ENCODE data around the gene PRSS36.
"Not testable (repeated sequence)": the region's sequence is repeated elsewhere in the genome, so short reads cannot be mapped to it uniquely, and the experiment has no call there.

PRSS36 gene

GRCh38 chr16:31167315-31167714 is 17.4 kb upstream of the PRSS36 start:
- H3K27ac ChIP-seq, result no peak overlapping the region
- TF ChIP-seq, protein P1, sequence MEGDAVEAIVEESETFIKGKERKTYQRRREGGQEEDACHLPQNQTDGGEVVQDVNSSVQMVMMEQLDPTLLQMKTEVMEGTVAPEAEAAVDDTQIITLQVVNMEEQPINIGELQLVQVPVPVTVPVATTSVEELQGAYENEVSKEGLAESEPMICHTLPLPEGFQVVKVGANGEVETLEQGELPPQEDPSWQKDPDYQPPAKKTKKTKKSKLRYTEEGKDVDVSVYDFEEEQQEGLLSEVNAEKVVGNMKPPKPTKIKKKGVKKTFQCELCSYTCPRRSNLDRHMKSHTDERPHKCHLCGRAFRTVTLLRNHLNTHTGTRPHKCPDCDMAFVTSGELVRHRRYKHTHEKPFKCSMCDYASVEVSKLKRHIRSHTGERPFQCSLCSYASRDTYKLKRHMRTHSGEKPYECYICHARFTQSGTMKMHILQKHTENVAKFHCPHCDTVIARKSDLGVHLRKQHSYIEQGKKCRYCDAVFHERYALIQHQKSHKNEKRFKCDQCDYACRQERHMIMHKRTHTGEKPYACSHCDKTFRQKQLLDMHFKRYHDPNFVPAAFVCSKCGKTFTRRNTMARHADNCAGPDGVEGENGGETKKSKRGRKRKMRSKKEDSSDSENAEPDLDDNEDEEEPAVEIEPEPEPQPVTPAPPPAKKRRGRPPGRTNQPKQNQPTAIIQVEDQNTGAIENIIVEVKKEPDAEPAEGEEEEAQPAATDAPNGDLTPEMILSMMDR (conservative IDR thresholded peaks at IDR 0.05), result no peak
- TF ChIP-seq ZFX (IDR thresholded peaks at IDR 0.05), result no peak

GRCh38 chr16:31157136-31157535 is 7.3 kb upstream of the PRSS36 start:
- no peak overlapping the region for H3K27ac ChIP-seq
- TF ChIP-seq, protein P1 (conservative IDR thresholded peaks at IDR 0.05), result no peak
- TF ChIP-seq ZFX (IDR thresholded peaks at IDR 0.05), result no peak

GRCh38 chr16:31150976-31151375 is 1.1 kb upstream of the PRSS36 start:
- H3K27ac ChIP-seq, result not testable (repeated sequence)

DNA sequence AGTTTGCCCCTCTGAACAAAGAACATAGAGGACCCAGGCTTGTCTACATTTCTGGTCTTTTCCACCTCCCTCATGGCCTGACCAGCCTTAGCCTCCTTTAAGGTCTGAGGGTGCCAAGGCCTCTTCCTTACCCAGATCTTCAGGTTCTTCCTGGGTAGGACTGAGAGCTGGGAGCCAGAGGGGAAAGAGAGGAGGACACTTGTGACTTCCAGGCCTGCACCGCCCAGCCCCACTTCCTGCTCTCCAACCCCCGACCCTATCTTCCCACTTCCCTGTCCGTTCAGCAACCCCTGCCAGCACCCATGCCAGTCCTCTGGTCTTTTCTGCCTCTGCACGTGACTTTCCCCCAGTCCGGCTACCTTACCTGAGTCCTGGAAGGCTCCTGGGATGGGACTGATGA is 534 bp downstream of the PRSS36 start:
- TF ChIP-seq, protein P1 (conservative IDR thresholded peaks at IDR 0.05), result no peak
- TF ChIP-seq ZFX (IDR thresholded peaks at IDR 0.05), result no peak

GRCh38 chr16:31148896-31149295 is 970 bp downstream of the PRSS36 start:
- no peak for TF ChIP-seq ZFX (IDR thresholded peaks at IDR 0.05)
- TF ChIP-seq, protein P1 (conservative IDR thresholded peaks at IDR 0.05), result no peak
- H3K27ac ChIP-seq, result no peak overlapping the region

More for the DNA sequence above, 534 bp downstream of the PRSS36 start:
- no peak overlapping the region for H3K27ac ChIP-seq

GRCh38 chr16:31148281-31148728 is 1.6 kb downstream of the PRSS36 start:
- TF ChIP-seq ZFX (IDR thresholded peaks at IDR 0.05), result no peak
- TF ChIP-seq, protein P1 (conservative IDR thresholded peaks at IDR 0.05), result no peak
- H3K27ac ChIP-seq, result no peak overlapping the region

GRCh38 chr16:31147574-31147973 is 2.3 kb downstream of the PRSS36 start:
- H3K27ac ChIP-seq, result no peak overlapping the region
- TF ChIP-seq ZFX (IDR thresholded peaks at IDR 0.05), result no peak
- TF ChIP-seq, protein P1 (conservative IDR thresholded peaks at IDR 0.05), result no peak

DNA sequence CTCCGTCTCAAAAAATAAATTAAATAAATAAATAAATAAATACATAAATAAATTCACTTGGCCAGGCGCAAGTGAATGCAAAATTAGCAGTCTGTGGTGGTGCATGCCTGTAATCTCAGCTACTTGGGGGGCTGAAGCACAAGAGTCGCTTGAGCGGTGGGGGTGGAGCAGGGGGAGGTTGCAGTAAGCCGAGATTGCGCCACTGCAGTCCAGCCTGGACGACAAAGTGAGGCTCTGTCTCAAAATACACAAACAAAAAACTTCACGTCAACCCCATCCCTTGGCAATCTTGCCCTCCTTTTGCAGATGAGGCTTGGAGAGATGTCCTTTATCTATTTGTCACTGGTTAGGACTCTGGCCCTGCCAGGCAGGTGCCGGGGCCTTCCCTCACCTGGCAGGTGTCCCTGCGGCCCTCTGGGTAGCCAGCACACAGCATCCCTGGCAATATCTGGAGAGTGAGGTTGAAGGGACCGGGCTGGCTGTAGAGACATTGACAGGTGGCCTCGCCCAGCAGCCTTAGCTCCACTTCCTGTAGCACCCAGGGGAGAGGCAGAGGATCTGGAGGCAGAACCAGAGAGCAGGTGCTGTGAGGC is 4.4 kb downstream of the PRSS36 start:
- TF ChIP-seq ZFX (IDR thresholded peaks at IDR 0.05), result no peak
- TF ChIP-seq, protein P1 (conservative IDR thresholded peaks at IDR 0.05), result no peak
- no peak overlapping the region for H3K27ac ChIP-seq

DNA sequence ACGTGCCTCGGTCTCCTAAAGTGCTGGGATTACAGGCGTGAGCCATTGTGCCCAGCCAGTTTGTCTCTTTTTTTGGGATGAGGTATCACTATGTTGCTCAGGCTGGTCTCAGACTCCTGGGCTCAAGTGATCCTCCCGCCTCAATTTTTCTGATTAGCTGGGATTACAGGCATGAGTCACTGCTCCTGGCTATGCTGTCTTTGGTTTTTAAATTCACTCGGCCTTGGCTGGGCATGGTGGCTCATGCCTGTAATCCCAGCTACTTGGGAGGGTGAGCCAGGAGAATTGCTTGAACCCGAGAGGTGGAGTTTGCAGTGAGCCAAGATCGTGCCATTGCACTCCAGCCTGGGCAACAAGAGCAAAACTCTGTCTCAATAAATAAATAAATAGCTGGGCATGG is 5.4 kb downstream of the PRSS36 start:
- H3K27ac ChIP-seq, result not testable (repeated sequence)
